Measurements from ENCODE around the gene ZNF789. TPM values are rescaled to one million over a fixed set of nuclear protein-coding genes. Genes with fewer than 3 reads are reported as not detected.
A peak's percentile ranks its signal among the peaks of the same experiment; 100 is the strongest.

Gene ZNF789
- polyA plus RNA-seq, 1 of the 3 experiments (the other 2 are of a cell fraction): 27.7 TPM

DNA sequence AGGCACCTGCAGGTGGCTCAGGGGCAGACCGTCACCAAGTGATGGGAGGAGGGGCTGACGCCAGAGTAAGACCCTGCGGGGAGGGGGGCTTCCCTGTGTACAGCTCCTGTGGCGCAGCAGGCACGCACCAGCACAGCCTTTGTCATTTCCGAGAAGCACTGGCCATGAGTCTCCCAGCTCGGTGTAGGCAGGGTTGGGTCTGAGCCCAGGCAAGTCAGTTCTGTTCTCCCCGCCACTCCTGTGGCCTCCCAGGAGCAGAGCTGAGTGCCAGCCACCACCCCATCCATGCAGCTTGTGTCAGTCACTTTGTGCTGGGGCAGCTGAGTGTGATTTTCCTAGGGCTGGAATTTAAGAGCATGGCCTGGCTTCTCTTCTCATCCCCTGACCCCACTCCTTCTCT lies 20.8 kb upstream of the ZNF789 start:
- POLR2A ChIA-PET: no interaction called here
- H3K4me1 ChIP-seq (ENCODE audit: control insufficient read depth in 1 of 2, insufficient read depth in 2 of 2, low read depth in 1 of 2, low read length in 1 of 2): no peaks in the 10 kb centered on the region
- no peak overlapping the region for H3K4me3 ChIP-seq (ENCODE audit: low read depth in 2 of 2, low read length in 1 of 2)
- no peak overlapping the region for H3K4me2 ChIP-seq
- H3F3A ChIP-seq (replicated peaks; ENCODE audit: insufficient read depth): peaks cover 11% of the 10 kb centered on the region
- no peak overlapping the region for H2AFZ ChIP-seq (ENCODE audit: low read depth)
- H4K20me1 ChIP-seq (ENCODE audit: insufficient read depth): peaks cover 13% of the 10 kb centered on the region
- H3K27me3 ChIP-seq (ENCODE audit: insufficient read depth): no peaks in the 10 kb centered on the region
- H3K9ac ChIP-seq: no peak overlapping the region
- TF ChIP-seq GATA2 (CRISPR knock-in tag; IDR thresholded peaks at IDR 0.05): no peak
- TF ChIP-seq NFIC (IDR thresholded peaks at IDR 0.05; ENCODE audit: borderline replicate concordance): no peak
- no peak for TF ChIP-seq YY1 (IDR thresholded peaks at IDR 0.05; ENCODE audit: low read depth)
- TF ChIP-seq, protein P1, sequence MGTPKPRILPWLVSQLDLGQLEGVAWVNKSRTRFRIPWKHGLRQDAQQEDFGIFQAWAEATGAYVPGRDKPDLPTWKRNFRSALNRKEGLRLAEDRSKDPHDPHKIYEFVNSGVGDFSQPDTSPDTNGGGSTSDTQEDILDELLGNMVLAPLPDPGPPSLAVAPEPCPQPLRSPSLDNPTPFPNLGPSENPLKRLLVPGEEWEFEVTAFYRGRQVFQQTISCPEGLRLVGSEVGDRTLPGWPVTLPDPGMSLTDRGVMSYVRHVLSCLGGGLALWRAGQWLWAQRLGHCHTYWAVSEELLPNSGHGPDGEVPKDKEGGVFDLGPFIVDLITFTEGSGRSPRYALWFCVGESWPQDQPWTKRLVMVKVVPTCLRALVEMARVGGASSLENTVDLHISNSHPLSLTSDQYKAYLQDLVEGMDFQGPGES (IDR thresholded peaks at IDR 0.05; ENCODE audit: low read depth, low read length): no peak
- TF ChIP-seq CHD2 (IDR thresholded peaks at IDR 0.05; ENCODE audit: low read length, partially characterized antibody): no peak
- TF ChIP-seq EZH2phosphoT487 (IDR thresholded peaks at IDR 0.05; ENCODE audit: borderline replicate concordance, low read depth): no peak
- no peak for TF ChIP-seq GABPA (IDR thresholded peaks at IDR 0.05; ENCODE audit: low read depth)
- no peak for TF ChIP-seq EP300 (IDR thresholded peaks at IDR 0.05; ENCODE audit: borderline replicate concordance in 1 of 2, low read depth in 1 of 2, low read length in 1 of 2)
- TF ChIP-seq, protein P2, sequence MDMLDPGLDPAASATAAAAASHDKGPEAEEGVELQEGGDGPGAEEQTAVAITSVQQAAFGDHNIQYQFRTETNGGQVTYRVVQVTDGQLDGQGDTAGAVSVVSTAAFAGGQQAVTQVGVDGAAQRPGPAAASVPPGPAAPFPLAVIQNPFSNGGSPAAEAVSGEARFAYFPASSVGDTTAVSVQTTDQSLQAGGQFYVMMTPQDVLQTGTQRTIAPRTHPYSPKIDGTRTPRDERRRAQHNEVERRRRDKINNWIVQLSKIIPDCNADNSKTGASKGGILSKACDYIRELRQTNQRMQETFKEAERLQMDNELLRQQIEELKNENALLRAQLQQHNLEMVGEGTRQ (IDR thresholded peaks at IDR 0.05; ENCODE audit: borderline replicate concordance, low read depth, low read length): no peak
- H3K9me2 ChIP-seq: no peaks in the 10 kb centered on the region
- H3K36me3 ChIP-seq (replicated peaks in 1 of 2; ENCODE audit: control insufficient read depth in 1 of 2, insufficient read depth in 2 of 2, low read length in 1 of 2): peaks cover 68 to 94% of the 10 kb centered on the region in 2 experiments
- no peak overlapping the region for H3K27ac ChIP-seq (ENCODE audit: low read depth in 2 of 2, low read length in 1 of 2)
- peaks cover 25% of the 10 kb centered on the region; the same call in 1 of the 2 replicates for H3K79me2 ChIP-seq (ENCODE audit: insufficient read depth)
- DNase-seq: peak; percentile 27
- WGBS (ENCODE audit: low lambda C conversion rate): 95% methylated on average over 8 of the region's 8 CpGs
- H3K9me3 ChIP-seq: no peaks in the 10 kb centered on the region
- CTCF ChIA-PET: no interaction called here

DNA sequence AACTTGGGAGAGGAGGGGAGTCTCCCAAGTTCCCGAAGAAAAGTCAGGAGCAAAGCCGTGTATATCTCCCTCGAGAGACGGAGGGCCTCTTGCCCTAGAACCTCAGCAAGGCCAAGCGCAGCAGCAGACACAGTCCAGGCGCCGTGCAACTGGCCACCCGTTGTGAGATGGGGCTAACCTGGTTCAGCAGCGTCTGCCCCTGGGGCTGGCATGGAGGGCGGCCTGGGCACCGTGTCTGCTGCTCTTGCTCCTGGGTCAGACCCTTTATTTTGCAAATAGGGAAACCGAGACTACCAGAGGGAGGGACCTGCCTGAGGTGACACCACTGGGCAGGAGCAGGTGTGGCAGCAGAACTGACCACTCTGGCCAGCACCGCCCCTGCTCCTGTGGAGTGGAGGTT lies 20.1 kb upstream of the ZNF789 start:
- WGBS (ENCODE audit: low lambda C conversion rate): 97% methylated on average over 13 of the region's 13 CpGs
- ChIA-PET POLR2A (no interaction called here), CTCF (no interaction called here)
- no peaks in the 10 kb centered on the region for H3K9me2 ChIP-seq
- peaks cover 19% of the 10 kb centered on the region for H4K20me1 ChIP-seq (ENCODE audit: insufficient read depth)
- peak; percentile 25 for DNase-seq
- no peak overlapping the region for H3K9ac ChIP-seq
- H3K27ac ChIP-seq (ENCODE audit: low read depth in 2 of 2, low read length in 1 of 2): no peak overlapping the region
- no peak overlapping the region for H3K4me2 ChIP-seq
- H3F3A ChIP-seq (replicated peaks; ENCODE audit: insufficient read depth): peaks cover 17% of the 10 kb centered on the region
- H3K4me3 ChIP-seq (ENCODE audit: low read depth in 2 of 2, low read length in 1 of 2): no peak overlapping the region
- peaks cover 67 to 96% of the 10 kb centered on the region in 2 experiments for H3K36me3 ChIP-seq (replicated peaks in 1 of 2; ENCODE audit: control insufficient read depth in 1 of 2, insufficient read depth in 2 of 2, low read length in 1 of 2)
- peaks cover 30% of the 10 kb centered on the region; the same call in 1 of the 2 replicates for H3K79me2 ChIP-seq (ENCODE audit: insufficient read depth)
- no peaks in the 10 kb centered on the region for H3K27me3 ChIP-seq (ENCODE audit: insufficient read depth)
- H3K4me1 ChIP-seq (ENCODE audit: control insufficient read depth in 1 of 2, insufficient read depth in 2 of 2, low read depth in 1 of 2, low read length in 1 of 2): no peaks in the 10 kb centered on the region
- H2AFZ ChIP-seq (ENCODE audit: low read depth): no peak overlapping the region
- TF ChIP-seq POLR2AphosphoS5 (IDR thresholded peaks at IDR 0.05; ENCODE audit: low read depth, low read length) (no peak), CHD2 (IDR thresholded peaks at IDR 0.05; ENCODE audit: low read length, partially characterized antibody) (no peak), JUND (IDR thresholded peaks at IDR 0.05) (no peak)
- TF ChIP-seq, protein P3, sequence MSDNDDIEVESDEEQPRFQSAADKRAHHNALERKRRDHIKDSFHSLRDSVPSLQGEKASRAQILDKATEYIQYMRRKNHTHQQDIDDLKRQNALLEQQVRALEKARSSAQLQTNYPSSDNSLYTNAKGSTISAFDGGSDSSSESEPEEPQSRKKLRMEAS (IDR thresholded peaks at IDR 0.05; ENCODE audit: low read depth): no peak
- no peaks in the 10 kb centered on the region for H3K9me3 ChIP-seq
